GM19025 (cell line): ENCODE measurements around the gene COL15A1.

Source experiments
- ATAC-seq: cut with Tn5 transposase; IDR thresholded peaks from one replicate; pipeline ENCODE4 v1.9.1; 2021; ENCODE audit warnings: mild to moderate bottlenecking, low read depth, moderate library complexity; ENCODE audit not compliant: unreplicated experiment

COL15A1 gene

GRCh38 chr9:99050292-99050911 is 106.7 kb downstream of the COL15A1 start:
- no peak for ATAC-seq

- no peak for ATAC-seq
Observed at GRCh38 chr9:99050924-99051323, 107.2 kb downstream of the COL15A1 start.

- ATAC-seq, result no peak
Observed at GRCh38 chr9:99051406-99051805, 107.7 kb downstream of the COL15A1 start.

- no peak for ATAC-seq
Observed at GRCh38 chr9:99051851-99052250, 108.1 kb downstream of the COL15A1 start.

GRCh38 chr9:99052815-99053715 is 109.4 kb downstream of the COL15A1 start:
- no peak for ATAC-seq

- ATAC-seq, result no peak
Observed at GRCh38 chr9:99054581-99054980, 110.9 kb downstream of the COL15A1 start.

- no peak for ATAC-seq
Observed at GRCh38 chr9:99055384-99055783, 111.7 kb downstream of the COL15A1 start.

GRCh38 chr9:99056186-99056585 is 112.5 kb downstream of the COL15A1 start:
- ATAC-seq, result no peak

- no peak for ATAC-seq
Observed at GRCh38 chr9:99056886-99057664, 113.4 kb downstream of the COL15A1 start.

GRCh38 chr9:99057665-99058625 is 114.2 kb downstream of the COL15A1 start:
- ATAC-seq, result peak; percentile 75

GRCh38 chr9:99058964-99059921 is 115.5 kb downstream of the COL15A1 start:
- ATAC-seq, result peak; percentile 55

GRCh38 chr9:99060621-99061020 is 116.9 kb downstream of the COL15A1 start:
- ATAC-seq, result no peak

- no peak for ATAC-seq
Observed at GRCh38 chr9:99062549-99062948, 118.8 kb downstream of the COL15A1 start.

GRCh38 chr9:99063522-99063921 is 119.8 kb downstream of the COL15A1 start:
- ATAC-seq, result no peak

- no peak for ATAC-seq
Observed at GRCh38 chr9:99066571-99066970, 122.9 kb downstream of the COL15A1 start.

- no peak for ATAC-seq
Observed at GRCh38 chr9:99069075-99069474, 125.4 kb downstream of the COL15A1 start.

GRCh38 chr9:99069546-99069945 is 125.8 kb downstream of the COL15A1 start:
- ATAC-seq, result no peak

- ATAC-seq, result no peak
Observed at GRCh38 chr9:99070681-99071080, 127.0 kb downstream of the COL15A1 start.
